HepG2 (cell line): ENCODE results near the gene TUBGCP6. TPM values are rescaled to one million over a fixed set of nuclear protein-coding genes. Genes with fewer than 3 reads are reported as not detected.

Experiments
- EP300 ChIP-seq, 3 experiments: sonication (generic) in 1 of 3; formaldehyde crosslinking in 1 of 3; IDR thresholded peaks; 2 replicates each; pipeline versions ENCODE4 v1.5.1 to v1.6.1; 2011 to 2020; ENCODE audit warnings: low read depth in 2 of 3, low read length in 2 of 3, borderline replicate concordance in 1 of 3, improper control_type of control experiment in 1 of 3, mild to moderate bottlenecking in 1 of 3, missing genetic modification reagents in 1 of 3, moderate library complexity in 1 of 3
- EZH2 ChIP-seq: conservative IDR thresholded peaks from 2 replicates; pipeline ENCODE4 v1.6.1; 2012; ENCODE audit warnings: mild to moderate bottlenecking, low read depth, low read length, moderate library complexity
- LCORL ChIP-seq, 2 experiments: fragments of 450-650 bp in 1 of 2; sonication (generic) in 1 of 2; formaldehyde crosslinking in 1 of 2; IDR thresholded peaks; 2 replicates each; pipeline versions ENCODE4 v1.5.0 to v1.6.1; 2017 to 2020; ENCODE audit warnings: antibody characterized with exemption in 1 of 2, missing genetic modification reagents in 1 of 2
- NFKB2 ChIP-seq: sonication (generic); formaldehyde crosslinking; IDR thresholded peaks from 2 replicates; pipeline ENCODE4 v1.4.0; 2020; ENCODE audit warnings: missing genetic modification reagents, borderline replicate concordance
- POLR2G ChIP-seq: fragments of 200-400 bp; formaldehyde crosslinking; IDR thresholded peaks from 2 replicates; pipeline ENCODE4 v1.6.1; 2018; ENCODE audit warnings: mild to moderate bottlenecking, low read depth, low read length, moderate library complexity
- RBM22 ChIP-seq: fragments of 200-400 bp; formaldehyde crosslinking; optimal IDR thresholded peaks from 2 replicates; pipeline ENCODE3; 2017; ENCODE audit warnings: mild to moderate bottlenecking, low read length, moderate library complexity
- TRIM22 ChIP-seq: fragments of 450-650 bp; IDR thresholded peaks from 2 replicates; pipeline ENCODE4 v1.6.1; 2017
- ZMAT3 ChIP-seq: sonication (generic); formaldehyde crosslinking; conservative IDR thresholded peaks from 2 replicates; pipeline ENCODE4 v1.7.0; 2021; ENCODE audit warnings: missing genetic modification reagents
- ZNF317 ChIP-seq: sonication (generic); formaldehyde crosslinking; IDR thresholded peaks from 2 replicates; pipeline ENCODE4 v1.5.0; 2020; ENCODE audit warnings: mild to moderate bottlenecking, missing genetic modification reagents
- ZNF609 ChIP-seq: sonication (generic); formaldehyde crosslinking; IDR thresholded peaks from 2 replicates; pipeline ENCODE4 v1.4.0; 2020; ENCODE audit warnings: mild to moderate bottlenecking, missing genetic modification reagents, borderline replicate concordance
- polyA plus RNA-seq, 8 experiments: library from polyadenylated mRNA; depleted of rRNA in 3 of 8; stranded (reverse) in 7 of 8; unstranded in 1 of 8; fragments of >200 nt; fragmentation: Illumina TruSeq in 4 of 8; extraction: Trizol in 4 of 8; gene quantifications; 2 replicates each; pipeline versions ENCODE4 v1.2.1 to v1.2.3, GENCODE V29; 2011 to 2016; ENCODE audit warnings: low read depth in 4 of 8, missing spikeins in 1 of 8, mixed read lengths in 1 of 8; ENCODE audit not compliant: insufficient read depth in 1 of 8
- total RNA-seq, 5 experiments: library from RNA; depleted of rRNA; stranded (reverse); fragments of >200 nt; fragmentation: Illumina TruSeq; extraction: Trizol; gene quantifications; 2 replicates each; pipeline ENCODE4 v1.2.3, GENCODE V29; 2016; ENCODE audit warnings: low read depth in 1 of 5
- TF ChIP-seq, protein P1 (sequence below): sonication (generic); formaldehyde crosslinking; IDR thresholded peaks from 2 replicates; pipeline ENCODE4 v1.4.0; 2020; ENCODE audit warnings: missing genetic modification reagents
- TF ChIP-seq, protein P2 (sequence below): sonication (generic); formaldehyde crosslinking; IDR thresholded peaks from 2 replicates; pipeline ENCODE4 v1.5.1; 2020; ENCODE audit warnings: mild to moderate bottlenecking, missing genetic modification reagents, borderline replicate concordance

TUBGCP6 gene
- total and polyA plus RNA-seq, 2 of the 13 experiments (the other 11 are each of a cell fraction or from before 2014, with no cell fraction given), result 14.6 to 15.7 TPM

- TF ChIP-seq, protein P1, sequence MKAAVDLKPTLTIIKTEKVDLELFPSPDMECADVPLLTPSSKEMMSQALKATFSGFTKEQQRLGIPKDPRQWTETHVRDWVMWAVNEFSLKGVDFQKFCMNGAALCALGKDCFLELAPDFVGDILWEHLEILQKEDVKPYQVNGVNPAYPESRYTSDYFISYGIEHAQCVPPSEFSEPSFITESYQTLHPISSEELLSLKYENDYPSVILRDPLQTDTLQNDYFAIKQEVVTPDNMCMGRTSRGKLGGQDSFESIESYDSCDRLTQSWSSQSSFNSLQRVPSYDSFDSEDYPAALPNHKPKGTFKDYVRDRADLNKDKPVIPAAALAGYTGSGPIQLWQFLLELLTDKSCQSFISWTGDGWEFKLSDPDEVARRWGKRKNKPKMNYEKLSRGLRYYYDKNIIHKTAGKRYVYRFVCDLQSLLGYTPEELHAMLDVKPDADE (CRISPR knock-in tag), result no peak
- TF ChIP-seq LCORL (IDR thresholded peaks at IDR 0.05) (no peak), LCORL (CRISPR knock-in tag; IDR thresholded peaks at IDR 0.05) (peak; percentile 91), ZMAT3 (peak; percentile 54; the same call in 1 of the 2 replicates), EP300 (IDR thresholded peaks at IDR 0.05; ENCODE audit: low read depth in 2 of 2, low read length in 2 of 2) (peak; percentile 34 to 71; a peak in 3 of 4 replicates), EP300 (CRISPR knock-in tag; IDR thresholded peaks at IDR 0.05; ENCODE audit: borderline replicate concordance) (peak; percentile 71), NFKB2 (CRISPR knock-in tag) (peak; percentile 82; the same call in 1 of the 2 replicates), EZH2 (no peak), ZNF317 (CRISPR knock-in tag) (0 out of 2 replicates have a peak, but pooled peaks have one; percentile 36), RBM22 (peak; percentile 51), ZNF609 (CRISPR knock-in tag) (peak; percentile 82), TRIM22 (no peak), POLR2G (peak; percentile 76)
- TF ChIP-seq, protein P2, sequence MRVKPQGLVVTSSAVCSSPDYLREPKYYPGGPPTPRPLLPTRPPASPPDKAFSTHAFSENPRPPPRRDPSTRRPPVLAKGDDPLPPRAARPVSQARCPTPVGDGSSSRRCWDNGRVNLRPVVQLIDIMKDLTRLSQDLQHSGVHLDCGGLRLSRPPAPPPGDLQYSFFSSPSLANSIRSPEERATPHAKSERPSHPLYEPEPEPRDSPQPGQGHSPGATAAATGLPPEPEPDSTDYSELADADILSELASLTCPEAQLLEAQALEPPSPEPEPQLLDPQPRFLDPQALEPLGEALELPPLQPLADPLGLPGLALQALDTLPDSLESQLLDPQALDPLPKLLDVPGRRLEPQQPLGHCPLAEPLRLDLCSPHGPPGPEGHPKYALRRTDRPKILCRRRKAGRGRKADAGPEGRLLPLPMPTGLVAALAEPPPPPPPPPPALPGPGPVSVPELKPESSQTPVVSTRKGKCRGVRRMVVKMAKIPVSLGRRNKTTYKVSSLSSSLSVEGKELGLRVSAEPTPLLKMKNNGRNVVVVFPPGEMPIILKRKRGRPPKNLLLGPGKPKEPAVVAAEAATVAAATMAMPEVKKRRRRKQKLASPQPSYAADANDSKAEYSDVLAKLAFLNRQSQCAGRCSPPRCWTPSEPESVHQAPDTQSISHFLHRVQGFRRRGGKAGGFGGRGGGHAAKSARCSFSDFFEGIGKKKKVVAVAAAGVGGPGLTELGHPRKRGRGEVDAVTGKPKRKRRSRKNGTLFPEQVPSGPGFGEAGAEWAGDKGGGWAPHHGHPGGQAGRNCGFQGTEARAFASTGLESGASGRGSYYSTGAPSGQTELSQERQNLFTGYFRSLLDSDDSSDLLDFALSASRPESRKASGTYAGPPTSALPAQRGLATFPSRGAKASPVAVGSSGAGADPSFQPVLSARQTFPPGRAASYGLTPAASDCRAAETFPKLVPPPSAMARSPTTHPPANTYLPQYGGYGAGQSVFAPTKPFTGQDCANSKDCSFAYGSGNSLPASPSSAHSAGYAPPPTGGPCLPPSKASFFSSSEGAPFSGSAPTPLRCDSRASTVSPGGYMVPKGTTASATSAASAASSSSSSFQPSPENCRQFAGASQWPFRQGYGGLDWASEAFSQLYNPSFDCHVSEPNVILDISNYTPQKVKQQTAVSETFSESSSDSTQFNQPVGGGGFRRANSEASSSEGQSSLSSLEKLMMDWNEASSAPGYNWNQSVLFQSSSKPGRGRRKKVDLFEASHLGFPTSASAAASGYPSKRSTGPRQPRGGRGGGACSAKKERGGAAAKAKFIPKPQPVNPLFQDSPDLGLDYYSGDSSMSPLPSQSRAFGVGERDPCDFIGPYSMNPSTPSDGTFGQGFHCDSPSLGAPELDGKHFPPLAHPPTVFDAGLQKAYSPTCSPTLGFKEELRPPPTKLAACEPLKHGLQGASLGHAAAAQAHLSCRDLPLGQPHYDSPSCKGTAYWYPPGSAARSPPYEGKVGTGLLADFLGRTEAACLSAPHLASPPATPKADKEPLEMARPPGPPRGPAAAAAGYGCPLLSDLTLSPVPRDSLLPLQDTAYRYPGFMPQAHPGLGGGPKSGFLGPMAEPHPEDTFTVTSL (CRISPR knock-in tag), result no peak; the same call in none of the 2 replicates
Measured at GRCh38 chr22:50293441-50294318, 48.9 kb upstream of the TUBGCP6 start (continued).
